Glutamatergic neuron (in vitro differentiated cells): ENCODE data around the gene MALRD1. TPM values are rescaled to one million over a fixed set of nuclear protein-coding genes. Genes with fewer than 3 reads are reported as not detected.

Source experiments
- DNase-seq: peaks from one replicate; pipeline ENCODE4 v3.0.0; 2022
- H3K27ac Mint-ChIP-seq: one replicate; pipeline ENCODE4 v1.8.0; 2020; ENCODE audit warnings: mild to moderate bottlenecking, mixed read lengths, inconsistent platforms; ENCODE audit not compliant: unreplicated experiment
- H3K27me3 Mint-ChIP-seq: one replicate; pipeline ENCODE4 v1.8.0; 2020; ENCODE audit warnings: mild to moderate bottlenecking, moderate library complexity, mixed read lengths, inconsistent platforms; ENCODE audit not compliant: unreplicated experiment
- H3K36me3 Mint-ChIP-seq: one replicate; pipeline ENCODE4 v1.8.0; 2020; ENCODE audit warnings: mild to moderate bottlenecking, mixed read lengths, inconsistent platforms; ENCODE audit not compliant: unreplicated experiment
- H3K4me1 Mint-ChIP-seq: one replicate; pipeline ENCODE4 v1.8.0; 2020; ENCODE audit warnings: mild to moderate bottlenecking, low read depth, mixed read lengths, inconsistent platforms; ENCODE audit not compliant: unreplicated experiment
- H3K4me3 Mint-ChIP-seq: one replicate; pipeline ENCODE4 v1.8.0; 2020; ENCODE audit warnings: mild to moderate bottlenecking, mixed read lengths, inconsistent platforms; ENCODE audit not compliant: unreplicated experiment
- H3K9me3 Mint-ChIP-seq: one replicate; pipeline ENCODE4 v1.8.0; 2020; ENCODE audit warnings: mild to moderate bottlenecking, moderate library complexity, mixed read lengths, inconsistent platforms; ENCODE audit not compliant: unreplicated experiment
- total RNA-seq: library from RNA; stranded (reverse); fragmentation: NEBNext Ultra II Directional; extraction: Animal tissue kit (Norgen Biotek cat#: 25700); gene quantifications from one replicate; pipeline ENCODE4 v1.2.1, GENCODE V29; 2021; ENCODE audit not compliant: unreplicated experiment
- TF ChIP-seq, protein P1 (sequence below): fragments of 200-600 bp; sonication (generic); IDR thresholded peaks from one replicate; pipeline ENCODE4 v1.5.0; 2021; ENCODE audit not compliant: partially characterized antibody, unreplicated experiment

The MALRD1 gene
- total RNA-seq, 1 donor from 2014 or later = 0.27 TPM

GRCh38 chr10:19168584-19168983 is 120.0 kb downstream of the MALRD1 start:
- no peaks in the 10 kb centered on the region for H3K27me3 Mint-ChIP-seq
- no peak overlapping the region for H3K4me3 Mint-ChIP-seq
- peak; percentile 42 for DNase-seq
- no peaks in the 10 kb centered on the region for H3K9me3 Mint-ChIP-seq
- TF ChIP-seq, protein P1, sequence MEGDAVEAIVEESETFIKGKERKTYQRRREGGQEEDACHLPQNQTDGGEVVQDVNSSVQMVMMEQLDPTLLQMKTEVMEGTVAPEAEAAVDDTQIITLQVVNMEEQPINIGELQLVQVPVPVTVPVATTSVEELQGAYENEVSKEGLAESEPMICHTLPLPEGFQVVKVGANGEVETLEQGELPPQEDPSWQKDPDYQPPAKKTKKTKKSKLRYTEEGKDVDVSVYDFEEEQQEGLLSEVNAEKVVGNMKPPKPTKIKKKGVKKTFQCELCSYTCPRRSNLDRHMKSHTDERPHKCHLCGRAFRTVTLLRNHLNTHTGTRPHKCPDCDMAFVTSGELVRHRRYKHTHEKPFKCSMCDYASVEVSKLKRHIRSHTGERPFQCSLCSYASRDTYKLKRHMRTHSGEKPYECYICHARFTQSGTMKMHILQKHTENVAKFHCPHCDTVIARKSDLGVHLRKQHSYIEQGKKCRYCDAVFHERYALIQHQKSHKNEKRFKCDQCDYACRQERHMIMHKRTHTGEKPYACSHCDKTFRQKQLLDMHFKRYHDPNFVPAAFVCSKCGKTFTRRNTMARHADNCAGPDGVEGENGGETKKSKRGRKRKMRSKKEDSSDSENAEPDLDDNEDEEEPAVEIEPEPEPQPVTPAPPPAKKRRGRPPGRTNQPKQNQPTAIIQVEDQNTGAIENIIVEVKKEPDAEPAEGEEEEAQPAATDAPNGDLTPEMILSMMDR = peak; percentile 57
- no peaks in the 10 kb centered on the region for H3K4me1 Mint-ChIP-seq
- no peak overlapping the region for H3K27ac Mint-ChIP-seq
- H3K36me3 Mint-ChIP-seq = no peaks in the 10 kb centered on the region

GRCh38 chr10:19169041-19169440 is 120.4 kb downstream of the MALRD1 start:
- no peak overlapping the region for H3K4me3 Mint-ChIP-seq
- no peaks in the 10 kb centered on the region for H3K27me3 Mint-ChIP-seq
- no peak for DNase-seq
- H3K36me3 Mint-ChIP-seq = no peaks in the 10 kb centered on the region
- no peak overlapping the region for H3K27ac Mint-ChIP-seq
- TF ChIP-seq, protein P1 = no peak
- H3K9me3 Mint-ChIP-seq = no peaks in the 10 kb centered on the region
- no peaks in the 10 kb centered on the region for H3K4me1 Mint-ChIP-seq

DNA sequence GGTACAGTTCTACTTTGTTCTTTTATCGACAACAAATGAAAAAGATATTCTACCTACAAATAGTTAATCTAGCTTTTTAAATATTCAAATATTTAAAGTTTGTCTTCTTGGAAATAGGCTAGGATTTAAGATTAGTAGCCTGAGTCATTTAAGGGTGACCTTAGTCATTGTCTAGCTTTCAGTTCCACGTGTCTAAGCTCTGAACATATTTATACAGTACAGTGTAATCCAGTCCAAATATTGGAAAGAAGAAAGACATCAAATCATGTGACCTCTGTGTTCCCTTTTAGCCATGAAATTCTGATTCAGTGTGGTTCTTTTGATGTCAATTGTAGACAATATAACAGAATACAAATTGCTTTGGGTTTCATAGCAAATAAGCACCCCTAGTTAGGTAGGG is 121.1 kb downstream of the MALRD1 start:
- Mint-ChIP-seq H3K36me3 (no peaks in the 10 kb centered on the region), H3K27me3 (no peaks in the 10 kb centered on the region), H3K4me1 (no peaks in the 10 kb centered on the region), H3K4me3 (no peak overlapping the region), H3K9me3 (no peaks in the 10 kb centered on the region), H3K27ac (no peak overlapping the region)
- TF ChIP-seq, protein P1 = no peak
- no peak for DNase-seq

GRCh38 chr10:19178675-19179074 is 130.1 kb downstream of the MALRD1 start:
- Mint-ChIP-seq H3K27me3 (no peaks in the 10 kb centered on the region), H3K4me1 (no peaks in the 10 kb centered on the region), H3K4me3 (no peak overlapping the region), H3K36me3 (no peaks in the 10 kb centered on the region), H3K27ac (no peak overlapping the region), H3K9me3 (no peaks in the 10 kb centered on the region)
- no peak for DNase-seq
- TF ChIP-seq, protein P1 = no peak

GRCh38 chr10:19184891-19185290 is 136.3 kb downstream of the MALRD1 start:
- DNase-seq = no peak
- Mint-ChIP-seq H3K4me3 (no peak overlapping the region), H3K27ac (no peak overlapping the region), H3K4me1 (no peaks in the 10 kb centered on the region), H3K36me3 (no peaks in the 10 kb centered on the region), H3K9me3 (no peaks in the 10 kb centered on the region), H3K27me3 (no peaks in the 10 kb centered on the region)
- TF ChIP-seq, protein P1 = no peak
